Osteocyte (in vitro differentiated cells): ENCODE data around the gene WNT5A. TPM values are rescaled to one million over a fixed set of nuclear protein-coding genes. Genes with fewer than 3 reads are reported as not detected.

Experiments
- DNase-seq: peaks from one replicate; pipeline ENCODE4 v3.0.0; 2021; ENCODE audit warnings: mixed read lengths; ENCODE audit not compliant: unreplicated experiment; ENCODE audit errors: extremely low spot score
- H3K27ac Mint-ChIP-seq: one replicate; pipeline ENCODE4 v1.8.0; 2021; ENCODE audit warnings: mild to moderate bottlenecking, mixed read lengths; ENCODE audit not compliant: unreplicated experiment
- H3K27me3 Mint-ChIP-seq: one replicate; pipeline ENCODE4 v1.8.0; 2021; ENCODE audit warnings: mixed read lengths; ENCODE audit not compliant: unreplicated experiment
- H3K36me3 Mint-ChIP-seq: one replicate; pipeline ENCODE4 v1.8.0; 2021; ENCODE audit warnings: mixed read lengths; ENCODE audit not compliant: unreplicated experiment
- H3K4me1 Mint-ChIP-seq: one replicate; pipeline ENCODE4 v1.8.0; 2021; ENCODE audit warnings: mixed read lengths; ENCODE audit not compliant: unreplicated experiment
- H3K4me3 Mint-ChIP-seq: one replicate; pipeline ENCODE4 v1.8.0; 2021; ENCODE audit warnings: mild to moderate bottlenecking, moderate library complexity, mixed read lengths; ENCODE audit not compliant: unreplicated experiment
- H3K9me3 Mint-ChIP-seq: one replicate; pipeline ENCODE4 v1.8.0; 2021; ENCODE audit warnings: mixed read lengths; ENCODE audit not compliant: unreplicated experiment
- CTCF ChIP-seq: fragments of 200-600 bp; sonication (generic); IDR thresholded peaks from 2 replicates; pipeline ENCODE4 v1.5.0; 2021; ENCODE audit warnings: antibody characterized with exemption, mild to moderate bottlenecking, moderate library complexity
- total RNA-seq: library from RNA; stranded (reverse); gene quantifications from 2 replicates; pipeline ENCODE4 v1.2.1, GENCODE V29; 2021

Gene WNT5A
- total RNA-seq, 1 donor from 2014 or later: 30.4 TPM

- Mint-ChIP-seq H3K36me3 (peaks cover 20% of the 10 kb centered on the region), H3K4me1 (peaks cover 29% of the 10 kb centered on the region), H3K4me3 (no peak overlapping the region), H3K9me3 (no peaks in the 10 kb centered on the region), H3K27me3 (no peaks in the 10 kb centered on the region), H3K27ac (no peak overlapping the region)
- no peak for TF ChIP-seq CTCF
- DNase-seq: no peak
These were observed 18.9 kb downstream of the WNT5A start for GRCh38 chr3:55468251-55468650.

GRCh38 chr3:55467099-55467498, 20.0 kb downstream of the WNT5A start:
- H3K27ac Mint-ChIP-seq: peak overlapping the region; percentile 42
- H3K27me3 Mint-ChIP-seq: no peaks in the 10 kb centered on the region
- H3K4me3 Mint-ChIP-seq: no peak overlapping the region
- no peak for TF ChIP-seq CTCF
- peaks cover 14% of the 10 kb centered on the region for H3K36me3 Mint-ChIP-seq
- no peak for DNase-seq
- no peaks in the 10 kb centered on the region for H3K9me3 Mint-ChIP-seq
- H3K4me1 Mint-ChIP-seq: peaks cover 29% of the 10 kb centered on the region

GRCh38 chr3:55466526-55466925, 20.6 kb downstream of the WNT5A start:
- no peaks in the 10 kb centered on the region for H3K27me3 Mint-ChIP-seq
- no peak overlapping the region for H3K4me3 Mint-ChIP-seq
- peaks cover 29% of the 10 kb centered on the region for H3K4me1 Mint-ChIP-seq
- peaks cover 10% of the 10 kb centered on the region for H3K36me3 Mint-ChIP-seq
- no peak for TF ChIP-seq CTCF
- H3K27ac Mint-ChIP-seq: peak overlapping the region; percentile 42
- DNase-seq: no peak
- H3K9me3 Mint-ChIP-seq: no peaks in the 10 kb centered on the region

- no peak overlapping the region for H3K27ac Mint-ChIP-seq
- no peaks in the 10 kb centered on the region for H3K9me3 Mint-ChIP-seq
- peaks cover 2% of the 10 kb centered on the region for H3K36me3 Mint-ChIP-seq
- DNase-seq: peak; percentile 15
- no peak overlapping the region for H3K4me3 Mint-ChIP-seq
- peaks cover 7% of the 10 kb centered on the region for H3K4me1 Mint-ChIP-seq
- no peak for TF ChIP-seq CTCF
- H3K27me3 Mint-ChIP-seq: no peaks in the 10 kb centered on the region
These were observed 25.2 kb downstream of the WNT5A start for GRCh38 chr3:55461896-55462295.

- peak; percentile 60 for DNase-seq
- no peak overlapping the region for H3K4me3 Mint-ChIP-seq
- no peaks in the 10 kb centered on the region for H3K36me3 Mint-ChIP-seq
- TF ChIP-seq CTCF: no peak
- no peaks in the 10 kb centered on the region for H3K27me3 Mint-ChIP-seq
- no peak overlapping the region for H3K27ac Mint-ChIP-seq
- H3K9me3 Mint-ChIP-seq: no peaks in the 10 kb centered on the region
- H3K4me1 Mint-ChIP-seq: no peaks in the 10 kb centered on the region
These were observed 27.3 kb downstream of the WNT5A start for GRCh38 chr3:55459838-55460237.
